ENCODE data around the gene GM2A.
"Not testable (repeated sequence)": the region's sequence is repeated elsewhere in the genome, so short reads cannot be mapped to it uniquely, and the experiment has no call there.

Gene GM2A

GRCh38 chr5:151227918-151228447 lies 25.0 kb upstream of the GM2A start:
- DNase-seq (ENCODE audit: insufficient read length, low spot score) = no peak
- FAIRE-seq = no peak
- no peak for TF ChIP-seq CTCF (IDR thresholded peaks at IDR 0.05; ENCODE audit: insufficient read depth, missing control alignments)

- no peak for TF ChIP-seq CTCF (IDR thresholded peaks at IDR 0.05; ENCODE audit: insufficient read depth, missing control alignments)
- no peak for FAIRE-seq
These were observed 24.0 kb upstream of the GM2A start for GRCh38 chr5:151228986-151229385.

GRCh38 chr5:151230048-151230680 lies 22.8 kb upstream of the GM2A start:
- DNase-seq (ENCODE audit: insufficient read length, low spot score) = no peak

More at GRCh38 chr5:151228986-151229385, 24.0 kb upstream of the GM2A start:
- no peak for DNase-seq (ENCODE audit: insufficient read length, low spot score)

GRCh38 chr5:151231359-151231758 lies 21.6 kb upstream of the GM2A start:
- no peak for DNase-seq (ENCODE audit: insufficient read length, low spot score)
- TF ChIP-seq CTCF (IDR thresholded peaks at IDR 0.05; ENCODE audit: insufficient read depth, missing control alignments) = no peak
- FAIRE-seq = no peak

More at GRCh38 chr5:151230048-151230680, 22.8 kb upstream of the GM2A start:
- TF ChIP-seq CTCF (IDR thresholded peaks at IDR 0.05; ENCODE audit: insufficient read depth, missing control alignments) = no peak
- FAIRE-seq = no peak

GRCh38 chr5:151233616-151234085 lies 19.3 kb upstream of the GM2A start:
- no peak for TF ChIP-seq CTCF (IDR thresholded peaks at IDR 0.05; ENCODE audit: insufficient read depth, missing control alignments)
- FAIRE-seq = no peak
- DNase-seq (ENCODE audit: insufficient read length, low spot score) = no peak

- FAIRE-seq = no peak
- no peak for DNase-seq (ENCODE audit: insufficient read length, low spot score)
- no peak for TF ChIP-seq CTCF (IDR thresholded peaks at IDR 0.05; ENCODE audit: insufficient read depth, missing control alignments)
These were observed 18.3 kb upstream of the GM2A start for GRCh38 chr5:151234476-151235238.

- DNase-seq (ENCODE audit: insufficient read length, low spot score); FAIRE-seq: not testable (repeated sequence)
These were observed 17.8 kb upstream of the GM2A start for GRCh38 chr5:151235239-151235571.

Data from D721Med (cell line).